ENCODE measurements around the gene ATG2A. TPM values are rescaled to one million over a fixed set of nuclear protein-coding genes. Genes with fewer than 3 reads are reported as not detected.
A peak's percentile ranks its signal among the peaks of the same experiment; 100 is the strongest.

ATG2A gene
- total and polyA plus RNA-seq, 9 of the 15 experiments (the other 6 are each of a cell fraction or from before 2014, with no cell fraction given), result 0.25 to 45.9 (median 5.2) TPM

DNA sequence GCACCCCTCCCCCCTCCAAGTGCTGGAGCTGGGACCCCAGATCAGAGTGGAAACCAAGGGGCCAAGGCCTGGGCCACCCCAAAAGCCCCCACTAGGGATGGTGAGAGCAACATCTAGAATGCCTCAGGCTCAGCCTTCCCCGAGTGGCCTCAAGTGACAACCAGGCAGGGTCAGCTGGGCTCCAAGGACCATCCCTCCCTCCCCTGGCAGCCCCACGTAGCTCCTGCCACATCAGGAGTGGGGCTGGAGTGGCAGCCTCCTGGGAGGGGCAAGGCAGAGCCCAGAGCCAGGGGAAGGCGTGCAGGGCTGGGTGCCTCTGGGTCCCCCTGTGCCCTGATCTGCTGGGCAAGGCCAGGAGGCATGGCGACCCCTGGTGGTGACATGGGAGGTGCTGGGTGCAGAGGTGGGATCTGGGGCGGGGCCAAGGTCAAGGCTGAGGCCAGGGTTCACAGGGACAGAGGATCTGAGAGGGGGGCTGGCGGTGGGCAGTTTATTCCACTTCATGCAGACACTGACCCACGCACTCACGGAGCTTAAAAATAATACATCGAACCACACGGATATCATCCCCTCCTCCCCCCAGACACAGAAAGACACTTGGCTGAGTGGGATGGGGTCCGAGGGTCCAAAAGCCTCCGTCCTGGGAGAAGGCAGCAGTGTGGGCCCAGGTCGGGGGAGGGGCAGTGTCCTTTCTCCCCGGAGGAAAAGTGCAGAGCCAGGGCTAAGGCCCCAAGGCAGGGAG is 22.8 kb downstream of the ATG2A start (continued):
- TF ChIP-seq ZNF277 (CRISPR knock-in tag; IDR thresholded peaks at IDR 0.05; ENCODE audit: borderline replicate concordance) (no peak), NFIX (CRISPR knock-in tag; IDR thresholded peaks at IDR 0.05; ENCODE audit: low read depth) (no peak), PCBP2 (IDR thresholded peaks at IDR 0.05; ENCODE audit: low read depth, low read length, poor library complexity, severe bottlenecking) (no peak), ATF6 (CRISPR knock-in tag; IDR thresholded peaks at IDR 0.05) (no peak), ZNF121 (CRISPR knock-in tag; conservative IDR thresholded peaks at IDR 0.05) (no peak), FOXP1 (CRISPR knock-in tag; IDR thresholded peaks at IDR 0.05) (no peak), RREB1 (CRISPR knock-in tag; IDR thresholded peaks at IDR 0.05) (0 out of 2 replicates have a peak, but pooled peaks have one; percentile 41), ATF7 (IDR thresholded peaks at IDR 0.05) (no peak), JUN (IDR thresholded peaks at IDR 0.05; ENCODE audit: borderline replicate concordance, low read depth, low read length) (no peak; the same call in 1 of the 2 replicates), JUN (CRISPR knock-in tag; IDR thresholded peaks at IDR 0.05; ENCODE audit: borderline replicate concordance) (no peak), ILF3 (IDR thresholded peaks at IDR 0.05; ENCODE audit: borderline replicate concordance) (no peak), MEIS2 (IDR thresholded peaks at IDR 0.05; ENCODE audit: partially characterized antibody) (no peak), ZC3H8 (IDR thresholded peaks at IDR 0.05) (no peak), ZNF707 (CRISPR knock-in tag; conservative IDR thresholded peaks at IDR 0.05) (no peak), MCM5 (IDR thresholded peaks at IDR 0.05; ENCODE audit: low read depth) (no peak), NBN (IDR thresholded peaks at IDR 0.05; ENCODE audit: low read depth) (0 out of 2 replicates have a peak, but pooled peaks have one; percentile 56)
- TF ChIP-seq, protein P1, sequence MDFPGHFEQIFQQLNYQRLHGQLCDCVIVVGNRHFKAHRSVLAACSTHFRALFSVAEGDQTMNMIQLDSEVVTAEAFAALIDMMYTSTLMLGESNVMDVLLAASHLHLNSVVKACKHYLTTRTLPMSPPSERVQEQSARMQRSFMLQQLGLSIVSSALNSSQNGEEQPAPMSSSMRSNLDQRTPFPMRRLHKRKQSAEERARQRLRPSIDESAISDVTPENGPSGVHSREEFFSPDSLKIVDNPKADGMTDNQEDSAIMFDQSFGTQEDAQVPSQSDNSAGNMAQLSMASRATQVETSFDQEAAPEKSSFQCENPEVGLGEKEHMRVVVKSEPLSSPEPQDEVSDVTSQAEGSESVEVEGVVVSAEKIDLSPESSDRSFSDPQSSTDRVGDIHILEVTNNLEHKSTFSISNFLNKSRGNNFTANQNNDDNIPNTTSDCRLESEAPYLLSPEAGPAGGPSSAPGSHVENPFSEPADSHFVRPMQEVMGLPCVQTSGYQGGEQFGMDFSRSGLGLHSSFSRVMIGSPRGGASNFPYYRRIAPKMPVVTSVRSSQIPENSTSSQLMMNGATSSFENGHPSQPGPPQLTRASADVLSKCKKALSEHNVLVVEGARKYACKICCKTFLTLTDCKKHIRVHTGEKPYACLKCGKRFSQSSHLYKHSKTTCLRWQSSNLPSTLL (IDR thresholded peaks at IDR 0.05), result no peak

Data from K562 (cell line).